K562 (cell line): ENCODE measurements around the gene UTP4. TPM values are rescaled to one million over a fixed set of nuclear protein-coding genes. Genes with fewer than 3 reads are reported as not detected.

Experiments
- BRF1 ChIP-seq: IDR thresholded peaks from 3 replicates; pipeline ENCODE4 v1.6.1; 2011; ENCODE audit warnings: borderline replicate concordance, mild to moderate bottlenecking; ENCODE audit not compliant: insufficient read length; ENCODE audit errors: extremely low read depth
- CHD7 ChIP-seq: fragments of 200-600 bp; sonication (generic); IDR thresholded peaks from one replicate; pipeline ENCODE4 v1.6.1; 2012; ENCODE audit warnings: mild to moderate bottlenecking, low read depth, low read length, inconsistent platforms
- GATA2 ChIP-seq: sonication (generic); formaldehyde crosslinking; IDR thresholded peaks from 2 replicates; pipeline ENCODE4 v1.4.0; 2020; ENCODE audit warnings: mild to moderate bottlenecking, missing genetic modification reagents
- JUNB ChIP-seq: fragments of 450-650 bp; formaldehyde crosslinking; conservative IDR thresholded peaks from 2 replicates; pipeline ENCODE4 v1.4.0; 2020; ENCODE audit warnings: mild to moderate bottlenecking
- KAT7 ChIP-seq: sonication (generic); formaldehyde crosslinking; IDR thresholded peaks from 2 replicates; pipeline ENCODE4 v1.8.0; 2022; ENCODE audit warnings: missing genetic modification reagents, mild to moderate bottlenecking, borderline replicate concordance
- KHSRP ChIP-seq: fragments of 450-650 bp; IDR thresholded peaks from 2 replicates; pipeline ENCODE4 v1.6.1; 2017
- NFE2 ChIP-seq: IDR thresholded peaks from 2 replicates; pipeline ENCODE4 v1.6.1; 2014; ENCODE audit warnings: antibody characterized with exemption, low read depth
- PRPF4 ChIP-seq: fragments of 200-400 bp; formaldehyde crosslinking; IDR thresholded peaks from one replicate; pipeline ENCODE4 v1.6.1; 2017; ENCODE audit warnings: low read length, low read depth, mild to moderate bottlenecking; ENCODE audit not compliant: insufficient read depth, poor library complexity, severe bottlenecking
- SETDB1 ChIP-seq: IDR thresholded peaks from one replicate; pipeline ENCODE4 v1.6.1; 2012; ENCODE audit warnings: low read length, control low read depth, inconsistent platforms
- ZNF197 ChIP-seq: fragments of 200-800 bp; sonication (Bioruptor generic); IDR thresholded peaks from 2 replicates; pipeline ENCODE4 v1.6.1; 2016; ENCODE audit warnings: low read depth, missing genetic modification characterization, missing compliant biosample characterization
- ZNF263 ChIP-seq: sonication (generic); formaldehyde crosslinking; IDR thresholded peaks from 2 replicates; pipeline ENCODE4 v1.8.0; 2022; ENCODE audit warnings: mild to moderate bottlenecking, missing genetic modification reagents, borderline replicate concordance
- ZNF431 ChIP-seq: sonication (generic); formaldehyde crosslinking; IDR thresholded peaks from 2 replicates; pipeline ENCODE4 v1.8.0; 2022; ENCODE audit warnings: mild to moderate bottlenecking, missing genetic modification reagents
- ZNF584 ChIP-seq: fragments of 200-800 bp; sonication (Bioruptor generic); IDR thresholded peaks from 2 replicates; pipeline ENCODE4 v1.6.1; 2016; ENCODE audit warnings: low read depth, mild to moderate bottlenecking, missing genetic modification characterization, missing compliant biosample characterization
- ZNF717 ChIP-seq: fragments of 250-450 bp; sonication (Bioruptor Pico); IDR thresholded peaks from 2 replicates; pipeline ENCODE4 v1.5.0; 2021
- polyA plus RNA-seq, 8 experiments: library from polyadenylated mRNA; depleted of rRNA in 4 of 8; stranded (reverse) in 5 of 8; unstranded in 3 of 8; fragments of >200 nt; fragmentation: Nextera tagmentation in 2 of 8; fragmentation: Illumina TruSeq in 1 of 8; extraction: Ambion mirVana in 2 of 8; extraction: Trizol in 1 of 8; gene quantifications; 2 replicates each; pipeline versions ENCODE4 v1.2.1 to v1.2.3, GENCODE V29; 2011 to 2014; ENCODE audit warnings: inconsistent platforms in 1 of 8, missing spikeins in 1 of 8
- total RNA-seq, 7 experiments: library from RNA; depleted of rRNA in 6 of 7; stranded (reverse); fragments of >200 nt in 6 of 7; fragmentation: Illumina TruSeq in 2 of 7; extraction: Trizol in 2 of 7; gene quantifications; 2 replicates each; pipeline versions ENCODE4 v1.2.1 to v1.2.3, GENCODE V29; 2011 to 2021; ENCODE audit warnings: low replicate concordance in 1 of 7
- TF ChIP-seq, protein P1 (sequence below): fragments of 450-650 bp; IDR thresholded peaks from 2 replicates; pipeline ENCODE4 v1.6.1; 2017; ENCODE audit warnings: antibody characterized with exemption

The UTP4 gene
- total and polyA plus RNA-seq, 9 of the 15 experiments (the other 6 are each of a cell fraction or from before 2014, with no cell fraction given): 46.1 to 203 (median 145) TPM

DNA sequence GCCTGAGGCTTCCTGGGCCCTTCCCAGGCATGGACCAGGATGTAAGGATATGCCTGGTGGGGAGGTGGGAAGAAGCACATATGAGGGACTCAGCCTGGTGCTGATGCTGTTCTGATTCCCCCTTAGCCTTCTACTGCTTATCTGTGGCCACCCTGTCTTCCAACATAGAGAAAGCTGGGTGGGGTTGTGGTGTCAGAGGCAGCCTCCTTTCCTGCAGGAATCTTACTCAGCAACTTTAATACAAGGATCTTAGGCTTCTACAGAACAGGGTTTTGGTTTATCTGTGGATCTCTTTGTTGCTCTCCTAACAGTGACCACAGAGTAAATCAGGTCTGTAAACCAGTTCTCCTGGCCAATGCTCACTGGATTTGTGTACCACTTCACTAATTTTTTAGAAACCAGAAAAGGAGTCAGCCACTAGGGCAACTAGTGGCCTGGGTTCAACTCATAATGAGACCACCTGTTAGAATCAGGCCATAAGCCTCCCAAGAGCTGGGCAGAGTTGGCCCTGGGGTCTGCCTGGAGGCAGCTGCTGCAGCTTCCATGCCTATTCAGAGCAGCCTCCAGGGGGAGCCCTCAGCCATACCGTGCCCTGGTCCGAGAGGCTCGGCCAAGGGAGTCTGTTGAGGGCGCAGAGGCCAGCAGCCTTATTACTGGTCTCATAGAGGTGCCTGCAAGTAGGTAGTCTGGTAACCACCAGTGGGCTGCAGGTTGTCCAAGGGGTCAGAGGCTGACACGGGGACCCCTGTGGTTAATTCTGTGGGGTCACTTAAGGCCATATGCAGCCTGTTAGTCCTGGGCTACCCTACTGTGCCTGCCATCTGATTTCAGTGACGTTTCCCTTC lies 19.9 kb upstream of the UTP4 start (continued):
- TF ChIP-seq, protein P1, sequence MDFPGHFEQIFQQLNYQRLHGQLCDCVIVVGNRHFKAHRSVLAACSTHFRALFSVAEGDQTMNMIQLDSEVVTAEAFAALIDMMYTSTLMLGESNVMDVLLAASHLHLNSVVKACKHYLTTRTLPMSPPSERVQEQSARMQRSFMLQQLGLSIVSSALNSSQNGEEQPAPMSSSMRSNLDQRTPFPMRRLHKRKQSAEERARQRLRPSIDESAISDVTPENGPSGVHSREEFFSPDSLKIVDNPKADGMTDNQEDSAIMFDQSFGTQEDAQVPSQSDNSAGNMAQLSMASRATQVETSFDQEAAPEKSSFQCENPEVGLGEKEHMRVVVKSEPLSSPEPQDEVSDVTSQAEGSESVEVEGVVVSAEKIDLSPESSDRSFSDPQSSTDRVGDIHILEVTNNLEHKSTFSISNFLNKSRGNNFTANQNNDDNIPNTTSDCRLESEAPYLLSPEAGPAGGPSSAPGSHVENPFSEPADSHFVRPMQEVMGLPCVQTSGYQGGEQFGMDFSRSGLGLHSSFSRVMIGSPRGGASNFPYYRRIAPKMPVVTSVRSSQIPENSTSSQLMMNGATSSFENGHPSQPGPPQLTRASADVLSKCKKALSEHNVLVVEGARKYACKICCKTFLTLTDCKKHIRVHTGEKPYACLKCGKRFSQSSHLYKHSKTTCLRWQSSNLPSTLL: no peak
- no peak for TF ChIP-seq GATA2 (CRISPR knock-in tag)
- TF ChIP-seq ZNF431: no peak
- no peak for TF ChIP-seq ZNF197 (CRISPR knock-in tag)
- TF ChIP-seq BRF1: no peak
- TF ChIP-seq ZNF263 (CRISPR knock-in tag): no peak
- no peak for TF ChIP-seq KHSRP
- TF ChIP-seq JUNB (CRISPR knock-in tag): no peak
- TF ChIP-seq SETDB1: no peak
- no peak for TF ChIP-seq CHD7
- TF ChIP-seq NFE2: no peak
- no peak for TF ChIP-seq KAT7 (CRISPR knock-in tag)
- TF ChIP-seq ZNF717 (CRISPR knock-in tag): no peak
- TF ChIP-seq ZNF584 (CRISPR knock-in tag): no peak
- no peak for TF ChIP-seq PRPF4
